ENCODE data around the gene OTULINL. TPM values are rescaled to one million over a fixed set of nuclear protein-coding genes. Genes with fewer than 3 reads are reported as not detected.
A peak's percentile ranks its signal among the peaks of the same experiment; 100 is the strongest.

The OTULINL gene
- total RNA-seq, 1 experiment from 2014 or later: 12.3 TPM

DNA sequence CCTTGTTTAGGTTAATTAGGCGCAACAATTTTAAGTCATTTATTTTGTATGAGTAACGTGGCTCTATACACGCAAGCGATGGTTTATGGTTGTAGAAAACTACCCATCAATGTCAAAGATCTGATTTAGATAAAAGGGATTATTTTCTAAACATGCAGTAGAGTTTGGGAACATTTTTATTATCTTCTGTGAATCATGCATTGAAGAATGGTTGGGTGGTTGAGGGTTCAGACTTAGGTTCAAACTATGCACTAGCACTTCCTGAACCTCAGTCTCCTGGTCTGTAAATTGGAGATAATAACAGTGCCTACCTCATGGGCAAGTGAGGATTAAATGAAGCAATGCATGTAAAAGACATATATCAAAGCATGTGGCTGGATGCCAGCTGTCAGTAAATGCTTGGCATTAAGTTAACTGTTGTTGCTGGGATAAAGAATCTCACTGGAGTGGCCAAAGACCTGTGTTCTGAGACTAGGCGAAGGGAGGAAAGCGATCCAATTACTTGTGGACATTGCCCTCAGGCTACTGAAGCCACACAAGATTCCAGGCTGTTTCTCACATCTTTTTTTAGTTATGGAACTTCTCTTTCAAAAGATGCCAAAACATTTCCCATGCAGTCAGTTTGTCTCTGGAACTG lies 1.1 kb upstream of the OTULINL start:
- ChIA-PET POLR2A (no interaction called here), CTCF (interaction anchor here (0.5 to 1.0 kb wide), 2 partner anchors 12 to 591 kb away, joined by 3 to 4 read pairs; no protein-coding TSS in a partner anchor)
- H3K4me3 Mint-ChIP-seq: peak overlapping the region; percentile 76
- no peak overlapping the region for H3K27ac Mint-ChIP-seq
- peaks cover 11% of the 10 kb centered on the region for H3K4me1 Mint-ChIP-seq
- peaks cover 6% of the 10 kb centered on the region for H3K36me3 Mint-ChIP-seq
- H3K9me3 Mint-ChIP-seq: peaks cover 18% of the 10 kb centered on the region
- DNase-seq (ENCODE audit: low spot score): no peak
- no peak for ATAC-seq
- peaks cover 57% of the 10 kb centered on the region for H3K27me3 Mint-ChIP-seq (ENCODE audit: low read depth)
- TF ChIP-seq, protein P1, sequence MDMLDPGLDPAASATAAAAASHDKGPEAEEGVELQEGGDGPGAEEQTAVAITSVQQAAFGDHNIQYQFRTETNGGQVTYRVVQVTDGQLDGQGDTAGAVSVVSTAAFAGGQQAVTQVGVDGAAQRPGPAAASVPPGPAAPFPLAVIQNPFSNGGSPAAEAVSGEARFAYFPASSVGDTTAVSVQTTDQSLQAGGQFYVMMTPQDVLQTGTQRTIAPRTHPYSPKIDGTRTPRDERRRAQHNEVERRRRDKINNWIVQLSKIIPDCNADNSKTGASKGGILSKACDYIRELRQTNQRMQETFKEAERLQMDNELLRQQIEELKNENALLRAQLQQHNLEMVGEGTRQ (CRISPR knock-in tag; IDR thresholded peaks at IDR 0.05): no peak
- TF ChIP-seq CREB1 (CRISPR knock-in tag; IDR thresholded peaks at IDR 0.05) (no peak), ZNF263 (CRISPR knock-in tag; IDR thresholded peaks at IDR 0.05; ENCODE audit: low read depth) (no peak), MXD4 (CRISPR knock-in tag; IDR thresholded peaks at IDR 0.05; ENCODE audit: borderline replicate concordance) (no peak)
- TF ChIP-seq, protein P2, sequence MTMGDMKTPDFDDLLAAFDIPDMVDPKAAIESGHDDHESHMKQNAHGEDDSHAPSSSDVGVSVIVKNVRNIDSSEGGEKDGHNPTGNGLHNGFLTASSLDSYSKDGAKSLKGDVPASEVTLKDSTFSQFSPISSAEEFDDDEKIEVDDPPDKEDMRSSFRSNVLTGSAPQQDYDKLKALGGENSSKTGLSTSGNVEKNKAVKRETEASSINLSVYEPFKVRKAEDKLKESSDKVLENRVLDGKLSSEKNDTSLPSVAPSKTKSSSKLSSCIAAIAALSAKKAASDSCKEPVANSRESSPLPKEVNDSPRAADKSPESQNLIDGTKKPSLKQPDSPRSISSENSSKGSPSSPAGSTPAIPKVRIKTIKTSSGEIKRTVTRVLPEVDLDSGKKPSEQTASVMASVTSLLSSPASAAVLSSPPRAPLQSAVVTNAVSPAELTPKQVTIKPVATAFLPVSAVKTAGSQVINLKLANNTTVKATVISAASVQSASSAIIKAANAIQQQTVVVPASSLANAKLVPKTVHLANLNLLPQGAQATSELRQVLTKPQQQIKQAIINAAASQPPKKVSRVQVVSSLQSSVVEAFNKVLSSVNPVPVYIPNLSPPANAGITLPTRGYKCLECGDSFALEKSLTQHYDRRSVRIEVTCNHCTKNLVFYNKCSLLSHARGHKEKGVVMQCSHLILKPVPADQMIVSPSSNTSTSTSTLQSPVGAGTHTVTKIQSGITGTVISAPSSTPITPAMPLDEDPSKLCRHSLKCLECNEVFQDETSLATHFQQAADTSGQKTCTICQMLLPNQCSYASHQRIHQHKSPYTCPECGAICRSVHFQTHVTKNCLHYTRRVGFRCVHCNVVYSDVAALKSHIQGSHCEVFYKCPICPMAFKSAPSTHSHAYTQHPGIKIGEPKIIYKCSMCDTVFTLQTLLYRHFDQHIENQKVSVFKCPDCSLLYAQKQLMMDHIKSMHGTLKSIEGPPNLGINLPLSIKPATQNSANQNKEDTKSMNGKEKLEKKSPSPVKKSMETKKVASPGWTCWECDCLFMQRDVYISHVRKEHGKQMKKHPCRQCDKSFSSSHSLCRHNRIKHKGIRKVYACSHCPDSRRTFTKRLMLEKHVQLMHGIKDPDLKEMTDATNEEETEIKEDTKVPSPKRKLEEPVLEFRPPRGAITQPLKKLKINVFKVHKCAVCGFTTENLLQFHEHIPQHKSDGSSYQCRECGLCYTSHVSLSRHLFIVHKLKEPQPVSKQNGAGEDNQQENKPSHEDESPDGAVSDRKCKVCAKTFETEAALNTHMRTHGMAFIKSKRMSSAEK (CRISPR knock-in tag; IDR thresholded peaks at IDR 0.05; ENCODE audit: borderline replicate concordance): no peak
- TF ChIP-seq, protein P3, sequence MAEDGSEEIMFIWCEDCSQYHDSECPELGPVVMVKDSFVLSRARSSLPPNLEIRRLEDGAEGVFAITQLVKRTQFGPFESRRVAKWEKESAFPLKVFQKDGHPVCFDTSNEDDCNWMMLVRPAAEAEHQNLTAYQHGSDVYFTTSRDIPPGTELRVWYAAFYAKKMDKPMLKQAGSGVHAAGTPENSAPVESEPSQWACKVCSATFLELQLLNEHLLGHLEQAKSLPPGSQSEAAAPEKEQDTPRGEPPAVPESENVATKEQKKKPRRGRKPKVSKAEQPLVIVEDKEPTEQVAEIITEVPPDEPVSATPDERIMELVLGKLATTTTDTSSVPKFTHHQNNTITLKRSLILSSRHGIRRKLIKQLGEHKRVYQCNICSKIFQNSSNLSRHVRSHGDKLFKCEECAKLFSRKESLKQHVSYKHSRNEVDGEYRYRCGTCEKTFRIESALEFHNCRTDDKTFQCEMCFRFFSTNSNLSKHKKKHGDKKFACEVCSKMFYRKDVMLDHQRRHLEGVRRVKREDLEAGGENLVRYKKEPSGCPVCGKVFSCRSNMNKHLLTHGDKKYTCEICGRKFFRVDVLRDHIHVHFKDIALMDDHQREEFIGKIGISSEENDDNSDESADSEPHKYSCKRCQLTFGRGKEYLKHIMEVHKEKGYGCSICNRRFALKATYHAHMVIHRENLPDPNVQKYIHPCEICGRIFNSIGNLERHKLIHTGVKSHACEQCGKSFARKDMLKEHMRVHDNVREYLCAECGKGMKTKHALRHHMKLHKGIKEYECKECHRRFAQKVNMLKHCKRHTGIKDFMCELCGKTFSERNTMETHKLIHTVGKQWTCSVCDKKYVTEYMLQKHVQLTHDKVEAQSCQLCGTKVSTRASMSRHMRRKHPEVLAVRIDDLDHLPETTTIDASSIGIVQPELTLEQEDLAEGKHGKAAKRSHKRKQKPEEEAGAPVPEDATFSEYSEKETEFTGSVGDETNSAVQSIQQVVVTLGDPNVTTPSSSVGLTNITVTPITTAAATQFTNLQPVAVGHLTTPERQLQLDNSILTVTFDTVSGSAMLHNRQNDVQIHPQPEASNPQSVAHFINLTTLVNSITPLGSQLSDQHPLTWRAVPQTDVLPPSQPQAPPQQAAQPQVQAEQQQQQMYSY (CRISPR knock-in tag; IDR thresholded peaks at IDR 0.05): no peak

DNA sequence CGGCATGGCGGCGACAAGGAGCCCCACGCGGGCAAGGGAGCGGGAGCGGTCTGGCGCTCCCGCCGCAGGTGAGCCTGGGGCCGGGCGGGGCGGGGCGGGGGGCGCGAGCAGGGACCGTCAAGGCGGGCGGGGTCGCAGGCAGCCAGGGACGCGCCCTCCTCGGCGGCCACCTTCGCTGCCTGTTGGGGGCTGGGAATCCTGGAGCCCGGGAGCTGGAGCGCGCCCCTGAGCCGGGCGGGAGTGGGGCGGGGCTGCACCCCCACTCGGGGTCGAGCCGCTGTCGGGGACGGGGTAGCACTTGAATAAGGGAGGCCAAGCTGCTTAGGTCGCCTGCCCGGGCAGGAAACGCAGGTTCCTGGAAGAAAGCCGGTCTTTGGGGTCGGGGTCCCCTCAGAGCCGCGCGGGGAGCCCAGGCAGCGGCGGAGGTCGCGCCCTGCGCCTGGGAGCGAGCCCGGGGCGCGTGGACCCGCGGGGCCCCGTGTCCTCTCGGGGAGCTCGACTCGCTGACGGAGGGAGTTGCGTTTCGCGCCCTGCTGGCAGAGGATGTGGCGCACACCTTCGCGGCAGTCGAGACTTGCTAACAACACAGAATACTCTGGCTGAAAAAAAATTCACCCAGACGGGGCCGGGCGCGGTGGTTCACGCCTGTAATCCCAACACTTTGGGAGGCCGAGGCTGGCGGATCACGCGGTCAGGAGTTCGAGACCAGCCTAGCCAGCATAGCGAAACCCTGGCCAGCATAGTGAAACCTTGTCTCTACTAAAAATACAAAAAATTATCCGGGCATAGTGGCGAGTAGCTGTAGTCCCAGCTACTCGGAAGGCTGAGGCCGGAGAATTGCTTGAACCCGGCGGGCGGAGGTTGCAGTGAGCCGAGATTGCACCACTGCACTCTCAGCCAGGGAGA lies 552 bp downstream of the OTULINL start:
- peaks cover 22% of the 10 kb centered on the region for H3K36me3 Mint-ChIP-seq
- ChIA-PET POLR2A (interaction anchor here (0.6 to 0.8 kb wide), 2 partner anchors 66 to 441 kb away, joined by 3 read pairs; no protein-coding TSS in a partner anchor), CTCF (interaction anchor here (0.7 to 2.2 kb wide), 5 partner anchors 9 to 312 kb away, joined by 3 to 15 read pairs (median 5); no protein-coding TSS in a partner anchor)
- ATAC-seq (peak; percentile 66), DNase-seq (ENCODE audit: low spot score) (peak; percentile 67)
- H3K4me1 Mint-ChIP-seq: peaks cover 11% of the 10 kb centered on the region
- H3K27me3 Mint-ChIP-seq (ENCODE audit: low read depth): peaks cover 57% of the 10 kb centered on the region
- H3K4me3 Mint-ChIP-seq: peak overlapping the region; percentile 70
- no peak overlapping the region for H3K27ac Mint-ChIP-seq
- H3K9me3 Mint-ChIP-seq: peaks cover 35% of the 10 kb centered on the region
- 0 out of 2 replicates have a peak, but pooled peaks have one; percentile 3 for TF ChIP-seq SP1 (CRISPR knock-in tag; conservative IDR thresholded peaks at IDR 0.05)
- TF ChIP-seq SOX15 (CRISPR knock-in tag; IDR thresholded peaks at IDR 0.05): no peak
- TF ChIP-seq, protein P4, sequence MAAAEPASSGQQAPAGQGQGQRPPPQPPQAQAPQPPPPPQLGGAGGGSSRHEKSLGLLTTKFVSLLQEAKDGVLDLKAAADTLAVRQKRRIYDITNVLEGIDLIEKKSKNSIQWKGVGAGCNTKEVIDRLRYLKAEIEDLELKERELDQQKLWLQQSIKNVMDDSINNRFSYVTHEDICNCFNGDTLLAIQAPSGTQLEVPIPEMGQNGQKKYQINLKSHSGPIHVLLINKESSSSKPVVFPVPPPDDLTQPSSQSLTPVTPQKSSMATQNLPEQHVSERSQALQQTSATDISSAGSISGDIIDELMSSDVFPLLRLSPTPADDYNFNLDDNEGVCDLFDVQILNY (CRISPR knock-in tag; IDR thresholded peaks at IDR 0.05): peak; percentile 59; the same call in 1 of the 2 replicates
- no peak for TF ChIP-seq ETV6 (CRISPR knock-in tag; IDR thresholded peaks at IDR 0.05)
- TF ChIP-seq, protein P5, sequence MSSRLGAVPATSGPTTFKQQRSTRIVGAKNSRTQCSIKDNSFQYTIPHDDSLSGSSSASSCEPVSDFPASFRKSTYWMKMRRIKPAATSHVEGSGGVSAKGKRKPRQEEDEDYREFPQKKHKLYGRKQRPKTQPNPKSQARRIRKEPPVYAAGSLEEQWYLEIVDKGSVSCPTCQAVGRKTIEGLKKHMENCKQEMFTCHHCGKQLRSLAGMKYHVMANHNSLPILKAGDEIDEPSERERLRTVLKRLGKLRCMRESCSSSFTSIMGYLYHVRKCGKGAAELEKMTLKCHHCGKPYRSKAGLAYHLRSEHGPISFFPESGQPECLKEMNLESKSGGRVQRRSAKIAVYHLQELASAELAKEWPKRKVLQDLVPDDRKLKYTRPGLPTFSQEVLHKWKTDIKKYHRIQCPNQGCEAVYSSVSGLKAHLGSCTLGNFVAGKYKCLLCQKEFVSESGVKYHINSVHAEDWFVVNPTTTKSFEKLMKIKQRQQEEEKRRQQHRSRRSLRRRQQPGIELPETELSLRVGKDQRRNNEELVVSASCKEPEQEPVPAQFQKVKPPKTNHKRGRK (CRISPR knock-in tag; IDR thresholded peaks at IDR 0.05; ENCODE audit: borderline replicate concordance): no peak
- no peak for TF ChIP-seq EMX1 (CRISPR knock-in tag; IDR thresholded peaks at IDR 0.05)
- TF ChIP-seq ZNF416 (CRISPR knock-in tag; IDR thresholded peaks at IDR 0.05): no peak
- TF ChIP-seq ZNF219 (CRISPR knock-in tag; IDR thresholded peaks at IDR 0.05; ENCODE audit: borderline replicate concordance): no peak
- no peak for TF ChIP-seq FOXJ3 (CRISPR knock-in tag; IDR thresholded peaks at IDR 0.05; ENCODE audit: borderline replicate concordance)
- TF ChIP-seq FOXK1 (CRISPR knock-in tag; IDR thresholded peaks at IDR 0.05): 0 out of 2 replicates have a peak, but pooled peaks have one; percentile 30
- no peak for TF ChIP-seq ZBTB21 (CRISPR knock-in tag; IDR thresholded peaks at IDR 0.05; ENCODE audit: borderline replicate concordance)
- TF ChIP-seq, protein P6, sequence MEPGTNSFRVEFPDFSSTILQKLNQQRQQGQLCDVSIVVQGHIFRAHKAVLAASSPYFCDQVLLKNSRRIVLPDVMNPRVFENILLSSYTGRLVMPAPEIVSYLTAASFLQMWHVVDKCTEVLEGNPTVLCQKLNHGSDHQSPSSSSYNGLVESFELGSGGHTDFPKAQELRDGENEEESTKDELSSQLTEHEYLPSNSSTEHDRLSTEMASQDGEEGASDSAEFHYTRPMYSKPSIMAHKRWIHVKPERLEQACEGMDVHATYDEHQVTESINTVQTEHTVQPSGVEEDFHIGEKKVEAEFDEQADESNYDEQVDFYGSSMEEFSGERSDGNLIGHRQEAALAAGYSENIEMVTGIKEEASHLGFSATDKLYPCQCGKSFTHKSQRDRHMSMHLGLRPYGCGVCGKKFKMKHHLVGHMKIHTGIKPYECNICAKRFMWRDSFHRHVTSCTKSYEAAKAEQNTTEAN (CRISPR knock-in tag; IDR thresholded peaks at IDR 0.05): 0 out of 2 replicates have a peak, but pooled peaks have one; percentile 60

All from WTC11 (cell line).